Keratinocyte (primary cell): ENCODE data around the gene PRSS23.

Experiments used
- CTCF ChIP-seq, 3 experiments: IDR thresholded peaks in 1 of 3; conservative IDR thresholded peaks in 1 of 3; optimal IDR thresholded peaks in 1 of 3; 2 replicates in 2 of 3; 3 replicates in 1 of 3; pipeline versions ENCODE3 to v1.5.1; 2011; ENCODE audit warnings: low read length in 3 of 3, mild to moderate bottlenecking in 3 of 3, moderate library complexity in 2 of 3, control low read depth in 1 of 3, inconsistent platforms in 1 of 3; ENCODE audit not compliant: insufficient read depth in 2 of 3; ENCODE audit errors: extremely low read depth in 1 of 3
- EZH2 ChIP-seq: IDR thresholded peaks from one replicate; pipeline ENCODE4 v1.6.1; 2012; ENCODE audit warnings: inconsistent platforms, mild to moderate bottlenecking, low read length, moderate library complexity

- TF ChIP-seq CTCF (optimal IDR thresholded peaks at IDR 0.05 in 1 of 3, IDR thresholded peaks at IDR 0.05 in 1 of 3, conservative IDR thresholded peaks at IDR 0.05 in 1 of 3; ENCODE audit: extremely low read depth in 1 of 3, insufficient read depth in 2 of 3, low read length in 3 of 3): no peak
- TF ChIP-seq EZH2: no peak
These were observed at the start of gene PRSS23 for GRCh38 chr11:86800076-86800959.
